HG03354 (cell line): ENCODE data around the gene DIPK1C.

Experiments used
- ATAC-seq: cut with Tn5 transposase; IDR thresholded peaks from one replicate; pipeline ENCODE4 v1.9.1; 2021; ENCODE audit warnings: mild to moderate bottlenecking; ENCODE audit not compliant: unreplicated experiment, poor library complexity, severe bottlenecking

The DIPK1C gene

DNA sequence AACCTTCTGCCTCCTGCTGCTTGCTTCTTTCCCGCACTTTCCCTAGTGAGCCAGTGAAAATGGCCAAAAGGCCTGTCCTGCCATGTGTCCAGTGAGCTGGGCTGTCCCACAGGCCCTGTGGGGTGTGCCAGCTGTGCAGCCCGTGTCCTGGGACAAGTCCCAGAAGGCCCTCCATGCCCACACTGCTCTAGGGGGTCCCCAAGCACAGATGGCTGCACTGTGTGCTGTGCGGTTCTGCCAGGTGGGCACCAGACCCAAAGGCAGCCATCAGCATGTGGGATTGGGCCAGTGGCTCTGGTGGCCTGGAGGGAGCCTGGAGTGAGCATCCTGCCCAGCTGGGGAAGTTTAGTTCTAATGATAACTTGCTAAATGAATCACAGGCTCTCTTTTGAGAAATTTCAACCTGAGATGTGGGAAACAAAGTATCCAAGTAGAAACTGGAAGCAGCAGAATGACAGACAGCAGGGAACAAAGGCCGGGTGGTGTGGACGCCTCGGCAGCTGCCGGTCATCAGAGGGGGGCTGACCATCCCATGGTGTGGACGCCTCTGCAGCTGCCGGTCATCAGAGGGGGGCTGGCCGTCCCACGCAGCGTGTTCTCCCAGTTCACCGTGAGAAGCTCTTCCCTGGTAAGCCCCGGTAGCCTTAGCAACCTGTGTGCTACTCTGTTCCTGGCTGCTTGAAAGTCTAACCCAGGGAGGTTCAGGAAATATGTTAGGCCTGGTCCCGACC, 29.2 kb upstream of the DIPK1C start:
- no peak for ATAC-seq

DNA sequence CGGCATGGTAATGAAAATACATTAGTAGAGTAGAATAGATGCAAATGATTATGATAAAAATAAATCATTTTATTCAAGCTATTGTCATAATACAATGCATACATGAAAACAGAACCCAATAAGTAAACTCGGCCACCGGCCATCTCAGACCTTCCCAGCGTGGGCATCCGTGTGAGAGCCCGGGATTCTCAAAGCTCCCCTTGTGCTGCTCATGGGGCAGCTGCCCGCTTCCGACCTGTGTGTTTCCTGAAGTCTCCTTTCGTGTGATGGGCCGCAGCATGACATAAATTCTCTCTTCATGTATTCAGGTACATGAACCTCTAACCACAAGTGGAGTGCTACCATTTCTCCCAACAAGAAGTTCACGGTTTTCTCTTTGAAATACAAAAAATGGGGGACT, 25.6 kb upstream of the DIPK1C start:
- no peak for ATAC-seq

DNA sequence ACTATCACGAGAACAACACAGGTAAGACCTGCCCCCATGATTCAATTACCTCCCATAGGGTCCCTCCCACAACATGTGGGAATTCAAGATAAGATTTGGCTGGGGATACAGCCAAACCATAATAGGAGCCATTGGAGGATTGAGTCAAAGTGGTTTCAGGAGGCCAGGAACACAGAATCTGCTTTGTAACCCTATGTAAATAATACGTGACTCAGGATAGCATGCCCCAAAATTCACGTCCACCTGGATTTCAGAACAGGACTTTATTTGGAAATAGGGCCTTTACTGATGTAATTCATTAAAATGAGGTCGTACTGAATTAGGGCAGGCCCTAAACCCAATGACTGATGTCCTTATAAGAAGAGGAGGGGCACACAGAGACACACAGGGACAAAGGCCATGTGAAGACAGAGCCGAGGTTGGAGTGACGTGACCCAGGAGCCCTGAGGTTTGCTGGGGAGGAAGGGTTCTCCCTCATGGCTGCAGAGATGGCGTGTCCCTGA, 23.1 kb upstream of the DIPK1C start:
- ATAC-seq, result no peak

DNA sequence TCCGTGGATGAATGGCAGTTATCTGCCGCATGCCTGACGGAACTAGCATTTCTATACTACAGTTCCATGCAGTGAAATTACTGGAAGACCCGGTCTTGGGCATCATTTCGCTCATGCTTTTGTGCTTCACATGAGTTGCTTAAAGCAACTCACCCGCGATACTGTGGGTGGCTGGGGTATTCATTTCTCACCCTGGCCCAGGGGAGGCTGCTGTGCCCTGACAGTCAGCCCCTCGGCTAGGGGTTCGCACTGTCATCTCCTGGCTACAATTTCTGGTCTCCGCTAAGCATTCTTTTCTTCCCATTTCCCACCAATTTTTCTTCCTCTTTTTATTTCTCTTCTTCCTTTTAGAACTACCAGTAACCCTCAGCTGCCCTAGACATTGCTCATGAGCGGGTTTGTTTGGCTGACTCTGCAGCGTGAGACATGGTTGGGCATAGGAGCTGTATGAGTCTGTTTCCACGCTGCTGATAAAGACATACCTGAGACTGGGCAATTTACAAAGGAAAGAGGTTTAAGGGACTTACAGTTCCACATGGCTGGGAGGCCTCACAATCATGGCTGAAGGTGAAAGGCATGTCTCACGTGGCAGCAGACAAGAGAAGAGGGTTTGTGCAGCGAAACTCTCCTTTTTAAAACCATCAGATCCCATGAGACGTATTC, 22.5 kb upstream of the DIPK1C start:
- ATAC-seq, result no peak

DNA sequence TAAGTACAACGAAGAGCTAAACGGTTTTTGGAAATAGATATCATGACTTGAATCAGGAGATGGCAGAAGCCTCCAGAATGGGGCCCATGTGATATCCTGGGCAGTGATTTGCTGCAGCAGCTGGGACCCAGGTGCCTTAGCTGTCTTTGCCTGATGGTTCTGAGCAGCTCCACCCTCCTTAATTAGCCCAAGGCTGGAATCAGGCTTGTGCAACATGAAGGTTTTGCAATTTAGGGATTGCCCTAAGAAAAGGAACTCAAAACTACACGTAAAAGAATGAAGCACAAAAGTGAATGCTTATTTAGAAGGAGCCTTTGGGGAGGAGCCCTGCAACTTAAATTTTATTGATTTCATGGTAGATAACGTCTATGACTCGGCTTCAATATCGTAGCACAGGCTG, 21.8 kb upstream of the DIPK1C start:
- ATAC-seq, result no peak

DNA sequence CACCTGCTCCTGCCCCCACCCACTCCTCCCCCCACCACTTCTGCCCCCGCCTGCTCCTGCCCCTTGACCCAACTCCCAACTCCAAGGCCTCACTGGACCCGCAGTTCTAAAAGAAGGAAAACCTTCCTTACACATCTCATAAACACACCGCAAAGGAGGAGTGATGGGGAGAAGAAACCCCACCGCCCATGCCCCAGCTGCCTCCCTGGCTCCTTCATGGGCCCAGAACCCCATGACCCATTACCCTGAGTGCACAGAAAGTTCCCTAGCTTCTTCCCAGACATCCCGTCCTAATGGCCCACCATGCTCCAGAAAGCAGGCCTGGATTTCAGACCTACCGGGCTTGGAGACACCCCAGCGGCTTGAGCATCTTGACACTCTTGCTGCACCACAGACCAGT, 21.2 kb upstream of the DIPK1C start:
- no peak for ATAC-seq

DNA sequence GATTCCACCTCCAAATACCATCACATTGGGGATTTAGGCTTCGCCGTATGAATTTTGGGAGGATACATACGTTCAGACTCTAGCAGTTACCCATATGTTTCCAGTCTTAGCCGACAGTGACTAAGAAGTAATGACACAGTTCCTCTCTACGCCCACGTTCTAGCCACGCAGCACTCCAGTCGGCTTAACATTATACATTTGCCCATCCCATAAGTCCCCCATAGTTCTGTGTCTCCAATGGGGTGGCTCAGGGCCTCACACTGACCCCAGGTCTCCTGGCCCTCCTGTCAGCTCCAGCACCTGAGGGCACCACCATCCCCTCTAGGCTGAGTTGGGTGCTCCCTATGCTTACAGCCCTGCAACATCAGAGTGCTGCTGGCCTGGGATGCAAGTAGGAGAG, 20.7 kb upstream of the DIPK1C start:
- no peak for ATAC-seq

DNA sequence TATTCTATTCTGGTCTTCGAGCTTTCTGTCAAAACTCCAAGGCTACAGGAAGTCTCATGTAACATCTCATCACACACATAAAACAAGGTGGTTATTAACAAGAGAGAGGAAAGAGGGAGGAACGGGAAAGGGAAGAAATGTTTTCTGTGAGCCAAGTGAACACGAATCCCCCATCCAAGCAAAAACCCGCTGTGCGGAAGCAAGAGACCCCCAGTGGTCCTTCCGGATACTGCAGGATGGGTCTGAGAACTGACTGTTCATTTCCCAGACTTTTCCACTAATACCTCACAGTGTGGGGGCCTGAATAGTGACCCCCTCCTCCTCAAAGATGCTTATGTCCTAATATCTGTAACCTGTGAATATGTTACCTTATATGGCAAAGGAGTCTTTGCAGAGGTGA, 19.0 kb upstream of the DIPK1C start:
- ATAC-seq, result peak; percentile 53

DNA sequence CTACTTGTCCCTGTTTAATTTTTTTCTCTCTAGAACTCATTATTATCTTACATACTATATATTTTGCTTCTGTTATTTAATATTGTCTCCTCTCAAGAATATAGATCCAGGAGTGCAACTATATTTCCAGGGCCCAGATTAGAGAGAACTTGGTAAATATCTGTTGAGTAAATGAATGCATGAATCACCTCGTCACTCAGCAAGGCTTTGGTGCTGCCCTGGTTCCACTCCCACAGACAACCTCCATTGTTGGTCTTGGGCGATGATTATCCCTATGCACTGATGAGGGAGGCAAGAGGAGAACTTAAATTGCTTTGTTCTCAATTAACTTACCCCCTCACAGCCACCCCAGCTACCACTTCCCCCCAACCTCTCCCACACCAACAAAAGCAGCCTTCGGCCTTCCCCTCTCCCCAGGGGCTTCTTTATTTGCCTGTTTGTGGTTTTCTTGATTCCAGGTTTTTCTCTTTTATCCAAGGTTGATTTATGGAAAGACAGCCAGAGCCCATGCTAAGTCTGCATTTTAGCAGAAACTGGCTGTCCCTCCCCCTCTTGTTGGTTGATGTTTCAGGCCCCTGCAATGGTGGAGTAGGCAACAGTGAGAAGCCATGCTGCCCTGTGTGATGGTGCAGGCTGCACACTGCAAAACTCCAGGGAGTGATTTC, 17.0 kb upstream of the DIPK1C start:
- no peak for ATAC-seq

DNA sequence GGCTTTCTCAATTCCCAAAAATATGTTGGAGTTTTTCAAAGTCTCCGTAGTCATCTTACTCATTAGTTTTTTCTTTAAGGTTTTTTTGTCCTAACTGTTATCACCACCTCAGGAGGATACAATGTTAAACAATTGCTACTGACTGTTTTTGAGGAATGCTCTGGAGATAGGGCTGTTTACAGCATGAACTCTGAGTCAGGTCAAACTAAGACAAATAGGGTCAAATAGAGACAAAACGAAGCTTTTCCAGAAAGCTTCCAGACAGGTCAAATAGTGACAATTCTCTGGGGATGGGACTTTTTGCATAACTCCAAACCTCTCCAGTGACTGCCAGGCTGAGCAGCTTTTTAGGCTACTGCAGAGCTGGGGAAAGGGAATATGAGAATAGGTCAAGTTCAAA, 15.2 kb upstream of the DIPK1C start:
- ATAC-seq, result no peak

DNA sequence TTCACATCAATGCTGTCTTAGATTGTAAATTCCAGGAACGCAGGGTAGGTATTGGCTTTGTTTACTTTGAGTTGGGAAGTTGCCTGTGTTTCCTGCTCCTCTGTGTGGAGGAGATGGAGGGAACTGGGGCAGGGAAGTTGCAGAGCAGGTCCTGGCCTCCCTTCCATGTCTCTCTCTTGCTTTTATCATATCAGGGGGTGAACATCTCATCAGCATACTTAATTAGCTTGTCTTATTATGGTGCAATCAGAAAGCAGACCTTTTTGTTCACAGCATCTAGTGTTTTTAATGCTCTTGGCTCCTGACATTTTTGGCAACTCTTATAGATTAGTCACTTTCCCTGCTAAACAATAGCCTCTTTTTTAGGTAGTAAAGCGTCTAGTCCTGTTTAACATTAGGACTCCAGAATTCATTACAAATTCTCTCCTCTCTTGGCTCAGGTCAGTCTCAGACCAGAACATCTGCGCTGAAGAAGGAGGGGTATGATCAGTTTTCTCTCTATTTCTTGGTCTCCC, 11.5 kb upstream of the DIPK1C start:
- ATAC-seq, result no peak

DNA sequence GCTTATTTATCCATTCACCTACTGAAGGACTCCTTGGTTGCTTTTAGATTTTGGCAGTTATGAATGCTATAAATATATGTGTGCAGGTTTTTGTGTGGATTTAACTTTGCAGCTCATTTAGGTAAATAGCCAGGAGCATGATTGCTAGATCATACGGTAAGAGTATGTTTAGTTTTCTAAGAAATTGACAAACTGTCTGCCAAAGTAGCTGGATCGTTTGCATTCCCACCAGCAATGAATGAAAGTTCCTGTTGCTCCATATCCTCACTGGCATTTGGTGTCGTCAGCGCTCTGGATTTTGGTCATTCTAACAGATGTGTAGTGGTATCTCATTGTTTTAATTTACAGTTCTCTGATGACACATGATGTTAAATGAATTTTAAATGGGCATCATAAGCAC, 8.7 kb upstream of the DIPK1C start:
- ATAC-seq, result no peak

DNA sequence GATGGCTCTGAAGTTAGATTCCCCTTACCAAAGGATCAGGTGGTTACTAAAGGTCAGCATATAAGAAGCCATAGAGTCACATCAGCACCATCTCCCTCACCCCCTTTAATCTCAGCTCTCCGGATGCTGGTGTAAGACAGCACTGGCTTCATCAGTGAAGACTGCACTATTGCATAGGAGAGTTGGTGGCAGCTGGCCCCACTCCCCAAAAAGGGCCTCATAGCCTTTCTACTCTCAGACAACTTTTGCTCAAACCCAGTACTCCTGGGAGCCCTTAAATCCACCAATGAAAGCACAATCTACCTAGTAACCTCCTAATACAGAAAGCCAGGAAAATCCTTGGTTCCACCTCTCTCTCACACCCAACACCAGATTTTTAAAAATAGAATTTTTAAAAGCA, 6.9 kb upstream of the DIPK1C start:
- no peak for ATAC-seq

DNA sequence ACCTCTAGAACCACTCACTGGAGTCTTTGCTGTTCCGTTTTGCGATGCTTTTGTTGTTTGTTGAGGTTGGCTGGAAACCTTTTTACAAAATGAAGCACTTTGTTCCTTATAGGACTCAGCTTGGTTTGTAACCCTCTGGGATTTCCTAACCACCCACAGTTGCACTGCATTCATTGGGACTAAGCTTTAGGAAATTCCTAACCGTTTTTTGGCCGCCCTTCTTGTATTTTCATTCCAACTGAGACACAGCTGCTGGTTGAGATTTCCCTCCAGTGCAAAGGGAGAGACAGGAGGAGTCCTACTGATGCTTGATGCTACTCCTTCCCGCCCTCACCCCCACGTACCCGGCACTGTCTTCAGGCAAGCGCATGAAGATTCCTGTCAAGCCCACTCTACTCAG, 6.1 kb upstream of the DIPK1C start:
- no peak for ATAC-seq

DNA sequence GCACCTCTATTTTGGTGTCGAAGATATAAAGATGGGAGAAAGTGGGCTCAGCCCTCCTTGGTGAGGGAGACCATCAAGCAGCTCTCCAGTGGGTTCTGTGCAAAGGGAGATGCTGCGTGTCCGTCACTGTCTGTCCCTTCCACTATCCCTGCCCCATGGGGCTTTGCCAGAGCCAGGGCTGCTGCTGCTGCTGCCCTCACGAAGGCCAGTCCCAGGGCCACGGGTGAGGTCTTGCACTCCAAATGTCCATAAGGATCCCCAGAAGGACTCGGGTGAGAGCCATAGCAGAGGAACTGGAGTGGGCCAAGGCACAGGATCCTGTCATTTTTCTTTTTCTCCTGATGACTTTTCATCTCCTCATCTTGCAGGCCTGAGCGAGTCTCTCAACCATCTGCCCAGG, 3.7 kb upstream of the DIPK1C start:
- no peak for ATAC-seq

DNA sequence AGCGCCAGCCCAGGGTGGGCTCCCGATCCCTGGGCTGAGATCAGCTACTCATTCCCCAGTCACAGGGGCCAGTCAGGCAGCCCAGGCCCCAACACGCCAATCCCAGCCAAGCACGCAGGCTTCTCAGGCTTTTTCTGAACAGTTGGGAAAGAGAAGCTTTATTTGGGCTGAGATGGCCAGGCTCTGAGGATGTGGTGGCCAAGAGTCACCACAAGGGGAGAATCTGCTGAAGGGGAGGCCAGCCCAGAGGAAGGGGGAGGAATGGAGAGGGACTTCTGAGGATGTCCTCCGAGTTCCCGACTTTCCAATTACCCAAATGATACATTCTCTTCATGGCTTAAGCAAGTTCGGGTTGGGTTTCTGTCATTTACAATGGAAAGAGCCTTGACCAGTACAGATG, 2.8 kb upstream of the DIPK1C start:
- ATAC-seq, result no peak

DNA sequence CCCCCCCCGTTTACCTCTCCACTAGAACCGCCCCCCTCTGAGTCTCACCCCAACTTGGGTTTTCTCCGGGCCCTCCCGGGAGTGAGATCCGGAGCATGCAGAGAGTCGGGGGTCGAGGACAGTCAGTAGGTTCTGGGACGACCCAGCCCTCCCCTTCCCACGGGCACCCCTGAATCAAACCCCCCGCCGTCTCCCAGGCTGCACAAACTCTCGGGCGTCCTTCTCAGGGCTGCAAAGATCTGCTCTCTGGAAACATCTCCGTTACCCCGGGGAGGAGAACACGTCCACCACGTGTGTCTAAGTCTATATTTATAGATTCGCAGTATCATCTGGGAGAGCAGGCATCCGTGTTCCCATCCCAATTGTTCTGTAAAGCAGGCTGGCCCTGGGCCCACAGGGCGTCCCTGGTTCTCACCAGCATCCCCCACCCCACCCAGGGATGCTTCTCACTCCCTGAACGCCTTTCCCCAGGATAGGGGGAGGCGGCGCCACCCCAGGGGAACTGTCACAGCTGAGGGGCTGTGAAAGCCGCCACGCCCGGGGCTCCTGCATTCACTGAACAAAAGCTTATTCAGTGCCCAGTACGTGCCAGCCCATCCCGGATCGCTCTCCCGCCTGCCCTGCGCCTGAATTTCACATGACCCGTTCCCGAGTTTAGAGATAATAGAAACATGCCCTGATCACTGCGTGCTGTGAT, 765 bp upstream of the DIPK1C start:
- ATAC-seq, result no peak

DNA sequence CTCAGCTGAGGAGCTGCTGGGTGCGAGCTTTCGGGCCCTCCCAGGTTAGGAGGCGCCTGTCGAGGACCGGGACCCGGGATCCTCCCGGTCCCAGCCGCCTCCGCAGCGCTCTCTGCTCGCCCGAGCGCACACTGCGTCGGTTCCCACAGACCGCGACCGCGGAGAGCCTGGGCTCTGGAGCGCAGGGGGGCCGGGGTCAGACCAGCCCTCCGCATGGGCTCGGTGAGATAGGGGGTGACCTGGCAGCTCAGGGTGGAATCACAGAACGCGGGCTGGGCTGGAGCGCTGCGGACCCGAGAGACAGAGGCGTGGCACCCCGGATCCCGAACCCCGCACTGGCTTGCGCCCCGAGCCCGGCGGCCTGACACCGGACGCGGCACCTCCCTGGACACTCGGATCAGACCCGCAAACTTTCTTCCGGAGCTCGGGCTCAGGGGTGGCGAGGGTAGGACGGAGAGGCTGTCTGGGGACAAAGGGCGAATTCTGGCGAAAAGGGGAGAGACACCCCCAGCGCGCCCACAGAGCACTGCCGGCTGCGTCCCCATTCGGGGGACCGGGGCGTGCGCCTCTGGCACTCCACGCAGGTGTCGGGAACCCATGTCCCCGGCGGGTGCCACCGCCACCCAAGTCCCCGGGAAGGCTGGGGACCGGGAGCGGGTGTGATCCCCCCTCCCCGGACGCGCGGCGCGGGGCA, 612 bp downstream of the DIPK1C start:
- ATAC-seq, result no peak

DNA sequence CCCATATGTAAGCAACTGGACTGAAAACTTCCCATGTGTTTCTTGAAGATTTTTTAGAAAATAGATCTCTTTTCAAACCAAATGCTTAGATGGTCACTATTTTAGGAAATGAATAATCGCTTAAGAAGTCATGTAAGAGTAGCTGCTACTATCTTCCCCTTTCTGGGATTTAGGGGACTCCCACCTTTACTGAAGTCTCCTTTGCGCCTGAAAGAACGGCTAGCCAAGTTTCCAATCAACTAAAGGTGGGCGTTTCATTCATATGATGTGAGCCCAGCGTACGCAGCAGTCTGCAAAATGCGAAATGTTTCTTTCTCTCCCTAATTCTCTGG, 1.1 kb downstream of the DIPK1C start:
- ATAC-seq, result no peak

DNA sequence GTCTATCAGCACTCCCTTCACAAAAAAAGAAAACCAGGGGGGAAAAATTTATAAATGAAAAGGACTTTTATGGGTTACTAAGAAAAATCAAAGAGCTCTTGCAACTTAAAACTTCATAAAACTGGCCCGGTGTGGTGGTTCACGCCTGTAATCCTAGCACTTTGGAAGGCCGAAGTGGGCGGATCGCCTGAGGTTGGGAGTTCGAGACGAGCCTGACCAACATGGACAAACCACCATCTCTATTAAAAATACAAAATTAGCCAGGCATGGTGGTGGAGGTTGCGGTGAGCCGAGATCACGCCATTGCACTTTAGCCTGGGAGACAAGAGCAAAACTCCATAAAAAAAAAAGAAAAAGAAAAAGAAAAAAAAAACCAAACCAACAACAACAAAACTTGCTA, 1.7 kb downstream of the DIPK1C start:
- ATAC-seq, result no peak
